ENCODE measurements around the gene GID8.

DNA sequence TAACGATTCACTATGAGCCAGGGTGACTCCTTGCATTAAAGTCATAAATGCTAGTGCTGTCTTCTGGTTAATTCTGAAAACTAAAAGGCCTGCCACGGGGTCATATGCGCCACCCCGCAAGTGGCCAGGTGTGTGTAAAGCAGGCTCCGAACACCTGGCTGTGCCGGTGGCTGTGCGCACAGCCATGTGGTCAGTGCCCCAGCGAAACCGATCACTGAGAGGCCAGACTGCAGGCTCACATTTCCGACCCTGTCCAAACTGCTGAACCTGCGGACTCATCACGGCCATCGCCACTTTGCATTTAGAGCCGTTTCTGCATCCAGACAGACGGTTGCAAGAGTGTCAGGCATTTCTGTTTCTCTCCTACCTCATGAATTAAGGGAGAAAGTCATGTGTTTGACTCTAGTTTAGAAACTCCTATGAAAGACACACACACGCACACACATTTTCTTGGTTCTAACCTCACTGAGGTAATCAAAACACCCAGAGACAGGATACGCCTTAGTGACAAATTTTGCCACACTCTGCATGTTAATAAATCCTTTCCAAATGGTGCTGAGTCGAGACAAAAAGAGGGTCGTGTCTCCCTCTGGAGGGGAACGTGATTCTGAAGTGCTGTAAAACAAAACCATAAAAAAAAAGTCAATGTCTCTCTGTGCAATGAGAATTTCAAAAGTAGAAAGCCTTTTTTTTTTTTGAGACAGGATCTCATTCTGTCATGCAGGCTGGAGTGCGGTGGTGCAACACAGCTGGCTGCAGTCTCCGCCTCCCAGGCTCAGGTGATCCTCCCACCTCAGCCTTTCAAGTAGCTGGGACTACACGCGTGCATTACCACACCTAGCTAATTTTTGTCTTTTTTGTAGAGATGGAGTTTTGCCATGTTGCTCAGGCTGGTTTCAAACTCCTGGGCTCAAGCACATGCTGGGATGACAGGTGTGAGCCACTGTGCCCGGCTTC lies 45.3 kb upstream of the GID8 start:
- TF ChIP-seq, protein P1, sequence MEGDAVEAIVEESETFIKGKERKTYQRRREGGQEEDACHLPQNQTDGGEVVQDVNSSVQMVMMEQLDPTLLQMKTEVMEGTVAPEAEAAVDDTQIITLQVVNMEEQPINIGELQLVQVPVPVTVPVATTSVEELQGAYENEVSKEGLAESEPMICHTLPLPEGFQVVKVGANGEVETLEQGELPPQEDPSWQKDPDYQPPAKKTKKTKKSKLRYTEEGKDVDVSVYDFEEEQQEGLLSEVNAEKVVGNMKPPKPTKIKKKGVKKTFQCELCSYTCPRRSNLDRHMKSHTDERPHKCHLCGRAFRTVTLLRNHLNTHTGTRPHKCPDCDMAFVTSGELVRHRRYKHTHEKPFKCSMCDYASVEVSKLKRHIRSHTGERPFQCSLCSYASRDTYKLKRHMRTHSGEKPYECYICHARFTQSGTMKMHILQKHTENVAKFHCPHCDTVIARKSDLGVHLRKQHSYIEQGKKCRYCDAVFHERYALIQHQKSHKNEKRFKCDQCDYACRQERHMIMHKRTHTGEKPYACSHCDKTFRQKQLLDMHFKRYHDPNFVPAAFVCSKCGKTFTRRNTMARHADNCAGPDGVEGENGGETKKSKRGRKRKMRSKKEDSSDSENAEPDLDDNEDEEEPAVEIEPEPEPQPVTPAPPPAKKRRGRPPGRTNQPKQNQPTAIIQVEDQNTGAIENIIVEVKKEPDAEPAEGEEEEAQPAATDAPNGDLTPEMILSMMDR (IDR thresholded peaks at IDR 0.05) = no peak
- TF ChIP-seq EP300 (IDR thresholded peaks at IDR 0.05) = no peak
- no peak for TF ChIP-seq POLR2A (IDR thresholded peaks at IDR 0.05)
